Fibroblast of lung (primary cell): Measurements from ENCODE around the gene KIF19. TPM values are rescaled to one million over a fixed set of nuclear protein-coding genes. Genes with fewer than 3 reads are reported as not detected.

ENCODE experiments used
- DNase-seq, 2 donors: peaks; one replicate each; pipeline versions ENCODE4 v3.0.0 to v3.0.0-alpha.2; 2010; ENCODE audit warnings: low read depth in 2 of 2
- H2AFZ ChIP-seq: 2 replicates; pipeline ENCODE4 v1.5.1; 2012; ENCODE audit warnings: low read length, control low read depth, inconsistent platforms
- H3K27ac ChIP-seq: 2 replicates; pipeline ENCODE4 v1.5.1; 2011; ENCODE audit warnings: low read length, control low read depth; ENCODE audit not compliant: insufficient read depth
- H3K27me3 ChIP-seq: 2 replicates; pipeline ENCODE4 v1.5.1; 2011; ENCODE audit warnings: mild to moderate bottlenecking, low read length; ENCODE audit not compliant: control insufficient read depth, insufficient read depth
- H3K36me3 ChIP-seq: 2 replicates; pipeline ENCODE4 v1.5.1; 2011; ENCODE audit warnings: low read length; ENCODE audit not compliant: control insufficient read depth, insufficient read depth
- H3K4me1 ChIP-seq: 2 replicates; pipeline ENCODE4 v1.5.1; 2011; ENCODE audit warnings: low read length; ENCODE audit not compliant: control insufficient read depth, insufficient read depth; ENCODE audit errors: extremely low read depth
- H3K4me2 ChIP-seq: 2 replicates; pipeline ENCODE4 v1.5.1; 2011; ENCODE audit warnings: low read length, control low read depth; ENCODE audit not compliant: insufficient read depth; ENCODE audit errors: extremely low read depth
- H3K4me3 ChIP-seq, 4 experiments: fragments of 200-600 bp in 1 of 4; sonication (generic) in 1 of 4; replicated peaks in 1 of 4; 2 replicates each; pipeline ENCODE4 v1.5.1; 2011 to 2016; ENCODE audit warnings: low read length in 4 of 4, low read depth in 3 of 4, mild to moderate bottlenecking in 3 of 4, control low read depth in 2 of 4, inconsistent platforms in 1 of 4, mixed read lengths in 1 of 4; ENCODE audit not compliant: insufficient read depth in 1 of 4; ENCODE audit errors: control extremely low read depth in 1 of 4
- H3K79me2 ChIP-seq: 2 replicates; pipeline ENCODE4 v1.5.1; 2012; ENCODE audit warnings: mild to moderate bottlenecking, low read length, inconsistent platforms; ENCODE audit not compliant: control insufficient read depth, insufficient read depth
- H3K9ac ChIP-seq: 2 replicates; pipeline ENCODE4 v1.5.1; 2011; ENCODE audit warnings: mild to moderate bottlenecking, low read length, control low read depth; ENCODE audit not compliant: insufficient read depth
- H3K9me3 ChIP-seq: 2 replicates; pipeline ENCODE4 v1.5.1; 2012; ENCODE audit warnings: low read depth, low read length; ENCODE audit not compliant: control insufficient read depth, insufficient read depth
- H4K20me1 ChIP-seq: 2 replicates; pipeline ENCODE4 v1.5.1; 2011; ENCODE audit warnings: low read length; ENCODE audit not compliant: control insufficient read depth, insufficient read depth; ENCODE audit errors: extremely low read depth
- EZH2 ChIP-seq: IDR thresholded peaks from 2 replicates; pipeline ENCODE4 v1.5.1; 2012; ENCODE audit warnings: low read length, control low read depth, mild to moderate bottlenecking; ENCODE audit errors: missing control alignments
- polyA plus RNA-seq, 2 donors: library from polyadenylated mRNA; depleted of rRNA in 1 of 2; stranded (reverse) in 1 of 2; unstranded in 1 of 2; fragments of >200 nt; gene quantifications; 2 replicates each; pipeline ENCODE4 v1.2.1, GENCODE V29; 2011 to 2012; ENCODE audit warnings: missing spikeins in 1 of 2
- total RNA-seq: library from RNA; depleted of rRNA; stranded (reverse); fragments of >200 nt; gene quantifications from 2 replicates; pipeline ENCODE4 v1.2.1, GENCODE V29; 2014
- TF ChIP-seq, protein P1 (sequence below), 2 donors: IDR thresholded peaks in 1 of 2; conservative IDR thresholded peaks in 1 of 2; 1 replicate in 1 of 2; 2 replicates in 1 of 2; pipeline ENCODE4 v1.5.1; 2011 to 2012; ENCODE audit warnings: low read length in 2 of 2, control low read depth in 1 of 2, inconsistent platforms in 1 of 2, low read depth in 1 of 2, mild to moderate bottlenecking in 1 of 2

KIF19 gene
- total and polyA plus RNA-seq, 2 donors (not counting 1 experiment from before 2014, with no cell fraction given) = under 0.01 TPM; not detected in 1

DNA sequence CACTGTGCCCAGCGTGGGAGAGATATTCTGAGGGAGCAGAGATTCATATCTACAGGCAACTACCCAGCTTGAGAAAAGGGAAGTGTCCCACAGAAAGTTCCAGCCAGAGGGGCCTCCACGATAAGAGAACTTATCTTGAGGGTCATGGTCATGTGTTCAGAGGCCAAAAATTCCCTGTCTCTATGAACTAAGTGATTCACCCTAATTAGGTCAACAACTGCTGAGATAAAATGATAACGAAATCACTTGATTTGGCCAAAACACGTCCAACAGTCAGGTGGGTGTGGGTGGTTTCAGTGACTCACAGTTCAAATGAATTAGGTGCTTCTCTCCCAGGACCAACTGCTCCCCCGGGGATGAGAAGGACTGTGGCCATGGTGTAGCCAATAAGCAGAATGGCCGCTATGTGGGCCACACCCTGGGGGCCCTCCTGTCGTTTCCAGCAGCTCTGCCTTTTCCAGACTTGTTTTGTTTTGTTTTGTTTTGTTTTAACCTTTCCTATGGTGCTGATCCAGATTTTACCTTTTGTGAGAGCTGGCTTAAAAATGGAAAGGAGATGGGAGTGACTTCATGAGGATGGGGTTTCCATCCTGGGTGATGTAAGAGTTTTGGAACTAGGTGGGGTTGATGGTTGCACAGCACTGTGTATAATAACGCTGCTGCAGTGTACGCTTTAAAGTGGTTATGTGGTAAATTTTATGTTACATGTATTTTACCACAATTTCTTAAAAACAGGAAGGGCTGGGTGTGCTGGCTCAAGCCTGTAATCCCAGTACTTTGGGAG lies 43.2 kb upstream of the KIF19 start:
- peak in 1 of 2 donors; percentile 72 for DNase-seq
- Histone ChIP-seq H3K27me3 (no peaks in the 10 kb centered on the region), H3K79me2 (no peaks in the 10 kb centered on the region), H2AFZ (no peak overlapping the region), H4K20me1 (no peaks in the 10 kb centered on the region), H3K4me1 (no peaks in the 10 kb centered on the region), H3K4me3 (no peak overlapping the region), H3K36me3 (no peaks in the 10 kb centered on the region), H3K27ac (no peak overlapping the region), H3K9ac (no peak overlapping the region), H3K9me3 (no peaks in the 10 kb centered on the region), H3K4me2 (no peak overlapping the region)
- TF ChIP-seq EZH2 = no peak
- TF ChIP-seq, protein P1, sequence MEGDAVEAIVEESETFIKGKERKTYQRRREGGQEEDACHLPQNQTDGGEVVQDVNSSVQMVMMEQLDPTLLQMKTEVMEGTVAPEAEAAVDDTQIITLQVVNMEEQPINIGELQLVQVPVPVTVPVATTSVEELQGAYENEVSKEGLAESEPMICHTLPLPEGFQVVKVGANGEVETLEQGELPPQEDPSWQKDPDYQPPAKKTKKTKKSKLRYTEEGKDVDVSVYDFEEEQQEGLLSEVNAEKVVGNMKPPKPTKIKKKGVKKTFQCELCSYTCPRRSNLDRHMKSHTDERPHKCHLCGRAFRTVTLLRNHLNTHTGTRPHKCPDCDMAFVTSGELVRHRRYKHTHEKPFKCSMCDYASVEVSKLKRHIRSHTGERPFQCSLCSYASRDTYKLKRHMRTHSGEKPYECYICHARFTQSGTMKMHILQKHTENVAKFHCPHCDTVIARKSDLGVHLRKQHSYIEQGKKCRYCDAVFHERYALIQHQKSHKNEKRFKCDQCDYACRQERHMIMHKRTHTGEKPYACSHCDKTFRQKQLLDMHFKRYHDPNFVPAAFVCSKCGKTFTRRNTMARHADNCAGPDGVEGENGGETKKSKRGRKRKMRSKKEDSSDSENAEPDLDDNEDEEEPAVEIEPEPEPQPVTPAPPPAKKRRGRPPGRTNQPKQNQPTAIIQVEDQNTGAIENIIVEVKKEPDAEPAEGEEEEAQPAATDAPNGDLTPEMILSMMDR (conservative IDR thresholded peaks at IDR 0.05 in 1 of 2, IDR thresholded peaks at IDR 0.05 in 1 of 2; ENCODE audit: low read depth in 1 of 2, low read length in 2 of 2) = no peak

DNA sequence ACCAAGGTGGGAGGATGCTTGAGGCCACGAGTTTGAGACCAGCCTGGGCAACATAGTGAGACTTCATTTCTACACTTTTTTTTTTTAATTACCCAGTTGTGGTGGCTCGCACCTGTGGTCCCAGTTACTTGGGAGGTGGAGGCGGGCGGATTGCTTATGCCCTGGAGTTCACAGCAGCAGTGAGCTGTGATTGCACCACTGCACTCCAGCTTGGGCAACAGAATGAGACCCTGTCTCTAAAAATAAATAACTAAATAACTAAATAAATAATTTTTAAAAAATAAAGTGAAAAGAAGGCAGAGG lies 42.7 kb upstream of the KIF19 start:
- no peaks in the 10 kb centered on the region for H3K36me3 ChIP-seq
- no peaks in the 10 kb centered on the region for H3K79me2 ChIP-seq
- TF ChIP-seq, protein P1 (conservative IDR thresholded peaks at IDR 0.05 in 1 of 2, IDR thresholded peaks at IDR 0.05 in 1 of 2; ENCODE audit: low read depth in 1 of 2, low read length in 2 of 2) = no peak
- TF ChIP-seq EZH2 = no peak
- H3K4me2 ChIP-seq = no peak overlapping the region
- H2AFZ ChIP-seq = no peak overlapping the region
- DNase-seq = no peak
- no peak overlapping the region for H3K27ac ChIP-seq
- H4K20me1 ChIP-seq = no peaks in the 10 kb centered on the region
- no peak overlapping the region for H3K9ac ChIP-seq
- no peaks in the 10 kb centered on the region for H3K4me1 ChIP-seq
- H3K9me3 ChIP-seq = no peaks in the 10 kb centered on the region
- no peak overlapping the region for H3K4me3 ChIP-seq
- H3K27me3 ChIP-seq = no peaks in the 10 kb centered on the region

DNA sequence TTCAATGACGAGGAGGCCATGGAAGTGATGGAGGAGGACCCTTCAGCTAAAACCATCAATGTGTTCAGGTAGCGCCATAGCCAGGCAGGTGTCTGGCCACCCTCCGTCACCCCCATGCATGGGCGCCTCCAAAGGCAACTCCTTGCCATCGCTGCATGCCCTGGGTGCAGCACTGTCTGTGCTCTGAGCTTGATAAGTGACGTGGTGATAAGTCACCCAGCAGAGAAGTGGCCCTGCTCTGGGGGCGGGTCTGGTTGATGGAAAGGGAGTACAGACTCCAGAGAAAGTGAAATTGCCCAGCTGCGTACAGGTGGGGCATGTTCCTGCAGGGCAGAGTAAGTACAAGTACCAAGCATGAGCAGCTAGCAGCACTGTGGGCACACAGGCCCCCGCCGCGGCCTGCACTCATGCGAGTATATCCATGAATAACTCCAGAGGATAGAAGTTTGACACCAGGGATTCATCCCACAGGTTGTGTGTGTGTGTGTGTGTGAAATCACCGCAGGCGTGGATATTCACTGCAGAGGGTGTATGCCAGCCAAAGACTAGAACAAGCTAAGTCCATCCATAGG lies 38.9 kb upstream of the KIF19 start:
- no peak for DNase-seq
- TF ChIP-seq, protein P1 (conservative IDR thresholded peaks at IDR 0.05 in 1 of 2, IDR thresholded peaks at IDR 0.05 in 1 of 2; ENCODE audit: low read depth in 1 of 2, low read length in 2 of 2) = no peak
- no peak for TF ChIP-seq EZH2
- Histone ChIP-seq H3K27ac (no peak overlapping the region), H3K4me1 (no peaks in the 10 kb centered on the region), H3K4me2 (no peak overlapping the region), H3K4me3 (no peak overlapping the region), H2AFZ (no peak overlapping the region), H3K79me2 (no peaks in the 10 kb centered on the region), H4K20me1 (no peaks in the 10 kb centered on the region), H3K9ac (no peak overlapping the region), H3K27me3 (no peaks in the 10 kb centered on the region), H3K9me3 (no peaks in the 10 kb centered on the region), H3K36me3 (no peaks in the 10 kb centered on the region)
